WTC11 (cell line): ENCODE results near the gene ADAM33. TPM values are rescaled to one million over a fixed set of nuclear protein-coding genes. Genes with fewer than 3 reads are reported as not detected.

ENCODE experiments used
- ATAC-seq: fragments of 200-7000 bp; cut with Tn5 transposase; 2 replicates; pipeline ENCODE4 v1.10.0; 2021; ENCODE audit warnings: mild to moderate bottlenecking, moderate library complexity
- CTCF ChIA-PET: fragments of 300-600 bp; sonication (Branson Sonifier 250); formaldehyde crosslinking; loops from one replicate; lab custom pipeline; 2021; ENCODE audit warnings: antibody characterized with exemption; lab: Charles Lee
- POLR2A ChIA-PET: fragments of 350-600 bp; sonication (Branson Sonifier 250); formaldehyde crosslinking; loops from one replicate; lab custom pipeline; 2021; ENCODE audit warnings: antibody characterized with exemption; lab: Charles Lee
- DNase-seq: peaks from one replicate; pipeline ENCODE4 v3.0.0; 2021; ENCODE audit warnings: low spot score
- H3K27ac Mint-ChIP-seq: 2 replicates; pipeline ENCODE4 v1.8.0; 2021; ENCODE audit warnings: mixed read lengths
- H3K27me3 Mint-ChIP-seq: 2 replicates; pipeline ENCODE4 v1.8.0; 2021; ENCODE audit warnings: low read depth, mild to moderate bottlenecking, moderate library complexity, mixed read lengths
- H3K36me3 Mint-ChIP-seq: 2 replicates; pipeline ENCODE4 v1.8.0; 2021; ENCODE audit warnings: mixed read lengths
- H3K4me1 Mint-ChIP-seq: 2 replicates; pipeline ENCODE4 v1.8.0; 2022; ENCODE audit warnings: mixed read lengths
- H3K4me3 Mint-ChIP-seq: 2 replicates; pipeline ENCODE4 v1.8.0; 2021; ENCODE audit warnings: mild to moderate bottlenecking, moderate library complexity, mixed read lengths
- H3K9me3 Mint-ChIP-seq: 2 replicates; pipeline ENCODE4 v1.8.0; 2021; ENCODE audit warnings: mixed read lengths
- CREB1 ChIP-seq: sonication (generic); formaldehyde crosslinking; IDR thresholded peaks from 2 replicates; pipeline ENCODE4 v1.8.0; 2023; ENCODE audit warnings: mild to moderate bottlenecking, missing genetic modification reagents
- CREM ChIP-seq: sonication (generic); formaldehyde crosslinking; IDR thresholded peaks from 2 replicates; pipeline ENCODE4 v1.8.1; 2022; ENCODE audit warnings: mild to moderate bottlenecking, missing genetic modification reagents, moderate library complexity
- HMGA2 ChIP-seq: fragments of 250-450 bp; sonication (Bioruptor Pico); IDR thresholded peaks from 2 replicates; pipeline ENCODE4 v1.4.0; 2021; ENCODE audit warnings: mild to moderate bottlenecking, moderate library complexity
- KAT7 ChIP-seq: sonication (generic); formaldehyde crosslinking; IDR thresholded peaks from 2 replicates; pipeline ENCODE4 v1.8.1; 2023; ENCODE audit warnings: missing genetic modification reagents, mild to moderate bottlenecking, borderline replicate concordance
- MAX ChIP-seq: sonication (generic); formaldehyde crosslinking; IDR thresholded peaks from 2 replicates; pipeline ENCODE4 v1.8.0; 2022; ENCODE audit warnings: mild to moderate bottlenecking, missing genetic modification reagents
- MLX ChIP-seq: sonication (generic); formaldehyde crosslinking; IDR thresholded peaks from 2 replicates; pipeline ENCODE4 v1.8.1; 2023; ENCODE audit warnings: mild to moderate bottlenecking, missing genetic modification reagents, moderate library complexity
- OVOL2 ChIP-seq: fragments of 250-450 bp; sonication (Bioruptor Pico); IDR thresholded peaks from 2 replicates; pipeline ENCODE4 v1.9.0; 2021; ENCODE audit warnings: mild to moderate bottlenecking, borderline replicate concordance
- SOX15 ChIP-seq: fragments of 250-450 bp; sonication (Bioruptor Pico); IDR thresholded peaks from 2 replicates; pipeline ENCODE4 v1.9.0; 2021; ENCODE audit warnings: mild to moderate bottlenecking
- TEAD1 ChIP-seq: sonication (generic); formaldehyde crosslinking; IDR thresholded peaks from 2 replicates; pipeline ENCODE4 v1.8.0; 2022; ENCODE audit warnings: mild to moderate bottlenecking, missing genetic modification reagents
- ZNF263 ChIP-seq: sonication (generic); formaldehyde crosslinking; IDR thresholded peaks from 2 replicates; pipeline ENCODE4 v1.8.1; 2022; ENCODE audit warnings: low read depth, mild to moderate bottlenecking, moderate library complexity, missing genetic modification reagents
- ZNF317 ChIP-seq: sonication (generic); formaldehyde crosslinking; IDR thresholded peaks from 2 replicates; pipeline ENCODE4 v1.8.1; 2023; ENCODE audit warnings: low read depth, mild to moderate bottlenecking, moderate library complexity, missing genetic modification reagents, borderline replicate concordance
- ZNF423 ChIP-seq: fragments of 250-450 bp; sonication (Bioruptor Pico); IDR thresholded peaks from 2 replicates; pipeline ENCODE4 v2.1.2; 2022; ENCODE audit warnings: mild to moderate bottlenecking, moderate library complexity
- ZNF532 ChIP-seq: fragments of 250-450 bp; sonication (Bioruptor Pico); IDR thresholded peaks from 2 replicates; pipeline ENCODE4 v1.9.0; 2021; ENCODE audit warnings: mild to moderate bottlenecking, borderline replicate concordance
- ZSCAN18 ChIP-seq: fragments of 250-450 bp; sonication (Bioruptor Pico); IDR thresholded peaks from 2 replicates; pipeline ENCODE4 v2.1.2; 2022; ENCODE audit warnings: mild to moderate bottlenecking, moderate library complexity
- total RNA-seq: library from RNA; stranded (reverse); gene quantifications from 3 replicates; pipeline ENCODE4 v1.2.3, GENCODE V29; 2021
- TF ChIP-seq, protein P1 (sequence below): sonication (generic); formaldehyde crosslinking; IDR thresholded peaks from 2 replicates; pipeline ENCODE4 v1.8.1; 2022; ENCODE audit warnings: low read depth, mild to moderate bottlenecking, moderate library complexity, missing genetic modification reagents, borderline replicate concordance
- TF ChIP-seq, protein P2 (sequence below): sonication (generic); formaldehyde crosslinking; IDR thresholded peaks from 2 replicates; pipeline ENCODE4 v1.8.1; 2022; ENCODE audit warnings: mild to moderate bottlenecking, moderate library complexity, missing genetic modification reagents
- TF ChIP-seq, protein P3 (sequence below): sonication (generic); formaldehyde crosslinking; IDR thresholded peaks from 2 replicates; pipeline ENCODE4 v1.8.1; 2023; ENCODE audit warnings: mild to moderate bottlenecking, missing genetic modification reagents, moderate library complexity

Gene ADAM33
- total RNA-seq, 1 experiment from 2014 or later = 5.3 TPM

DNA sequence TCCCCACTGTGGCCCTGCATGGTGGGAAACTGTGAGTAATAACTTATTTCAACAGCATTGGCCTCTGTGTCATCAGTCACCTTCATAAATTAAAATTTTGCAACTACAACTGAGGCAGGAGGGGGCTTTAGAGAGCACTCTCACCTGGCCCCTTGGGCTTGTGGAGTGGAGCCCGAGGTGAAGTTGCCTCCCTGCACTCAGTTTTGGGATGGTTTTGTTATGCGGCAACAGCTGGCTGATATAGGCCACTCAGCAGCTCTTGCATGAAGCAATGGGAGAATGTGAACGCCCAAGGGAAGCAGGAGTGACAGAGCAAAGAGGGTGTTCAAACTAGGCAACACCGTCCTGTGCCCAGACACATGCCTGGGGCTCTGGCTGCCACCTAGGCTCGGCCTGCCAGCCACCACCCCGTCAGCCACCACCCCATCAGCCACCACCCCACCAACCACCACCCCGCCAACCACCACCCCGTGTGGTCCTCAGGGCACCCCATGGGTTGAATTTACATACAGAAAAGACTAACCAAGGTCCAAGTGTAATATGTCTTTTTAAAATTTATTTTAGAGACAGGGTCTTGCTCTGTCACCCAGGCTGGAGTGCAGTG is 14.3 kb downstream of the ADAM33 start:
- H3K27ac Mint-ChIP-seq = no peak overlapping the region
- ATAC-seq (no peak), DNase-seq (no peak)
- H3K27me3 Mint-ChIP-seq = peaks cover 46% of the 10 kb centered on the region
- ChIA-PET POLR2A (no interaction called here), CTCF (interaction anchor here (1.3 to 3.4 kb wide), 5 partner anchors 9 to 104 kb away, joined by 3 to 23 read pairs (median 5); no protein-coding TSS in a partner anchor)
- no peaks in the 10 kb centered on the region for H3K9me3 Mint-ChIP-seq
- no peak overlapping the region for H3K4me3 Mint-ChIP-seq
- TF ChIP-seq KAT7 (CRISPR knock-in tag) (no peak), ZNF423 (CRISPR knock-in tag) (no peak), ZNF532 (no peak)
- H3K36me3 Mint-ChIP-seq = no peaks in the 10 kb centered on the region
- H3K4me1 Mint-ChIP-seq = peaks cover 25% of the 10 kb centered on the region

DNA sequence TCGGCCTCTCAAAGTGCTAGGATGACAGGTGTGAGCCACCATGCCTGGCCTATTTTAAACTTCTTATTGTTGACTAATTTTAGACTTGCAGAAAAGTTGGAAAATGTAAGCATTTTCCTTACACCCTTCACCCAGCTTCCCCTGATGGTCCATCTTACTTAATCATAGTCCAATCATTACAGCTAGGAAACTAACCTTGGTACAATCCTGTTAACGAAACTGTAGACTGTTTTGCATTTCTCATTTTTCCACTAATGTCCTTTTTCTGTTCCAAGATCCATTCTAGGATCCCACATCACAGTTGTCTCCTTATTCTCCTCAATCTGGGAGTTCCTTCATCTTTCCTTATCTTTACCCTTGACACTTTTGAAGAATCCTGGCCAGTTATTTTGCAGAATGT is 18.0 kb downstream of the ADAM33 start:
- CTCF ChIA-PET = interaction anchor here (0.5 to 1.9 kb wide), 6 partner anchors 8 to 193 kb away, joined by 3 to 13 read pairs (median 4); no protein-coding TSS in a partner anchor
- peaks cover 21% of the 10 kb centered on the region for H3K4me1 Mint-ChIP-seq
- no peaks in the 10 kb centered on the region for H3K9me3 Mint-ChIP-seq
- no peak for TF ChIP-seq OVOL2 (CRISPR knock-in tag)
- TF ChIP-seq ZSCAN18 (CRISPR knock-in tag) = no peak
- no peak for TF ChIP-seq TEAD1 (CRISPR knock-in tag)
- TF ChIP-seq, protein P1, sequence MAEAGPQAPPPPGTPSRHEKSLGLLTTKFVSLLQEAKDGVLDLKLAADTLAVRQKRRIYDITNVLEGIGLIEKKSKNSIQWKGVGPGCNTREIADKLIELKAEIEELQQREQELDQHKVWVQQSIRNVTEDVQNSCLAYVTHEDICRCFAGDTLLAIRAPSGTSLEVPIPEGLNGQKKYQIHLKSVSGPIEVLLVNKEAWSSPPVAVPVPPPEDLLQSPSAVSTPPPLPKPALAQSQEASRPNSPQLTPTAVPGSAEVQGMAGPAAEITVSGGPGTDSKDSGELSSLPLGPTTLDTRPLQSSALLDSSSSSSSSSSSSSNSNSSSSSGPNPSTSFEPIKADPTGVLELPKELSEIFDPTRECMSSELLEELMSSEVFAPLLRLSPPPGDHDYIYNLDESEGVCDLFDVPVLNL (CRISPR knock-in tag) = no peak
- TF ChIP-seq SOX15 = no peak
- no peak for TF ChIP-seq CREM (CRISPR knock-in tag)
- TF ChIP-seq CREB1 (CRISPR knock-in tag) = no peak
- TF ChIP-seq, protein P2, sequence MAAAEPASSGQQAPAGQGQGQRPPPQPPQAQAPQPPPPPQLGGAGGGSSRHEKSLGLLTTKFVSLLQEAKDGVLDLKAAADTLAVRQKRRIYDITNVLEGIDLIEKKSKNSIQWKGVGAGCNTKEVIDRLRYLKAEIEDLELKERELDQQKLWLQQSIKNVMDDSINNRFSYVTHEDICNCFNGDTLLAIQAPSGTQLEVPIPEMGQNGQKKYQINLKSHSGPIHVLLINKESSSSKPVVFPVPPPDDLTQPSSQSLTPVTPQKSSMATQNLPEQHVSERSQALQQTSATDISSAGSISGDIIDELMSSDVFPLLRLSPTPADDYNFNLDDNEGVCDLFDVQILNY (CRISPR knock-in tag) = no peak
- TF ChIP-seq ZNF317 (CRISPR knock-in tag) = no peak
- TF ChIP-seq MAX (CRISPR knock-in tag) = no peak
- no peak for TF ChIP-seq ZNF263 (CRISPR knock-in tag)
- TF ChIP-seq HMGA2 (CRISPR knock-in tag) = no peak
- no peak for TF ChIP-seq MLX
- TF ChIP-seq, protein P3, sequence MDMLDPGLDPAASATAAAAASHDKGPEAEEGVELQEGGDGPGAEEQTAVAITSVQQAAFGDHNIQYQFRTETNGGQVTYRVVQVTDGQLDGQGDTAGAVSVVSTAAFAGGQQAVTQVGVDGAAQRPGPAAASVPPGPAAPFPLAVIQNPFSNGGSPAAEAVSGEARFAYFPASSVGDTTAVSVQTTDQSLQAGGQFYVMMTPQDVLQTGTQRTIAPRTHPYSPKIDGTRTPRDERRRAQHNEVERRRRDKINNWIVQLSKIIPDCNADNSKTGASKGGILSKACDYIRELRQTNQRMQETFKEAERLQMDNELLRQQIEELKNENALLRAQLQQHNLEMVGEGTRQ (CRISPR knock-in tag) = no peak
- no peaks in the 10 kb centered on the region for H3K36me3 Mint-ChIP-seq
- ATAC-seq (no peak), DNase-seq (no peak)
- no peak overlapping the region for H3K27ac Mint-ChIP-seq
- POLR2A ChIA-PET = no interaction called here
- no peak overlapping the region for H3K4me3 Mint-ChIP-seq
- H3K27me3 Mint-ChIP-seq = peaks cover 60% of the 10 kb centered on the region
